ENCODE results near the gene TRDN.

Gene TRDN

DNA sequence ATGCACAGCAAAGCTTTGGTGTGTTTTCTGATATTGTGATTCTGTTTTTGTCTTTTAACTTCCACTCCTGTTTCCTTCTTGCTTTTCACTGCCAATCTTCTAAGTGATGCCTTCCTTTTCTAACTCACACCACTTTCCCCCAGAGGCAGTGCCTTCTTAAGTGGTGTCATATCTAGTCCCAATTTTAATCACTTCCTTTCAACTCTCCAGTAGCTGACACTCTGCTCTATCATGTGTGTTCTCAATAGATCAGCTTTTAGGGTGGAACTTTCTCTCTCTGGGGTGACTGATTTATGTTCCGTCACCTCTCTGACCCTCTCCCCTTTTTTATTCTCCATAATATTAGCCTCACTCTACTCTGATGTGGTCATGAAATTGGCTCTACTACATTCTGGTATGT, 460.0 kb downstream of the TRDN start:
- TF ChIP-seq, protein P1, sequence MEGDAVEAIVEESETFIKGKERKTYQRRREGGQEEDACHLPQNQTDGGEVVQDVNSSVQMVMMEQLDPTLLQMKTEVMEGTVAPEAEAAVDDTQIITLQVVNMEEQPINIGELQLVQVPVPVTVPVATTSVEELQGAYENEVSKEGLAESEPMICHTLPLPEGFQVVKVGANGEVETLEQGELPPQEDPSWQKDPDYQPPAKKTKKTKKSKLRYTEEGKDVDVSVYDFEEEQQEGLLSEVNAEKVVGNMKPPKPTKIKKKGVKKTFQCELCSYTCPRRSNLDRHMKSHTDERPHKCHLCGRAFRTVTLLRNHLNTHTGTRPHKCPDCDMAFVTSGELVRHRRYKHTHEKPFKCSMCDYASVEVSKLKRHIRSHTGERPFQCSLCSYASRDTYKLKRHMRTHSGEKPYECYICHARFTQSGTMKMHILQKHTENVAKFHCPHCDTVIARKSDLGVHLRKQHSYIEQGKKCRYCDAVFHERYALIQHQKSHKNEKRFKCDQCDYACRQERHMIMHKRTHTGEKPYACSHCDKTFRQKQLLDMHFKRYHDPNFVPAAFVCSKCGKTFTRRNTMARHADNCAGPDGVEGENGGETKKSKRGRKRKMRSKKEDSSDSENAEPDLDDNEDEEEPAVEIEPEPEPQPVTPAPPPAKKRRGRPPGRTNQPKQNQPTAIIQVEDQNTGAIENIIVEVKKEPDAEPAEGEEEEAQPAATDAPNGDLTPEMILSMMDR (IDR thresholded peaks at IDR 0.05; ENCODE audit: control insufficient read depth, extremely low read depth, insufficient read depth) = no peak
- H3K4me3 ChIP-seq (ENCODE audit: low read depth, low read length) = no peak overlapping the region
- DNase-seq (ENCODE audit: low read depth) = no peak

DNA sequence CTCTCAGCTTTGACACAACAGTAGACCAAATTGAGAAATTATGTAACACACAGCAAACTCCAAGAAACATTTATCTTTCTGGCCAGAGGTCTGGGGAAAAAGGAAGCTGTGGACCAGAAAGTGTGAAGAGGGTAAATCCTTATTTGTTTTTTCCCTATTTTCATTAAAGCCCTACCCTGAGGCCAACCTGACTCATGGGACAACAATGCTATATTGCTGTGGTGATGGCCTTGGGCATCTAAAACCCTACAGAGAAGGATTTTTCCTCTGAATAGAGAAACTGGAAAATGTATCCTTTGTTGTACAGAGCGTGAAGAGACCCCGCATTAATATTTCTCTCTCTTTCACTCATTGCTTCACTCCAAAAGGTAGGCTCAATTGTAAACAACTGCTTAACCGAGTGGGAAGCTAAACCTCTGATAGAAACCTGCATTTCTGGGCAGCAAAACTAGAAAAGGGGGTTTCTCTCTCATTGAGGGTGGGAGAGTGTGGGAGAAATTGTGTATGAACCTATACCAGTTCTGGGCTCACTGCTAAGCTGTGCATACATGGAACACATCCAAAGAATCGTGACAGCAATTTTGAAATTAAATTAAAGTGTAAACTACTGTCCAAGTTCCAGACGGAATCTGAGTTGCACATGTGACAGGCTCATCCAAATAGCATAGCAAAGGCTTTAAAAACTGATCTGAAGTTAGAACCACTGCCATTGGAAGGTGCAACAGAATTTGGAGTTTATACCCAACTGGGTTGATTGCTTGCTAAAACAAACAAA, 465.2 kb downstream of the TRDN start:
- DNase-seq (ENCODE audit: low read depth) = no peak
- no peak overlapping the region for H3K4me3 ChIP-seq (ENCODE audit: low read depth, low read length)
- TF ChIP-seq, protein P1 (IDR thresholded peaks at IDR 0.05; ENCODE audit: control insufficient read depth, extremely low read depth, insufficient read depth) = no peak

DNA sequence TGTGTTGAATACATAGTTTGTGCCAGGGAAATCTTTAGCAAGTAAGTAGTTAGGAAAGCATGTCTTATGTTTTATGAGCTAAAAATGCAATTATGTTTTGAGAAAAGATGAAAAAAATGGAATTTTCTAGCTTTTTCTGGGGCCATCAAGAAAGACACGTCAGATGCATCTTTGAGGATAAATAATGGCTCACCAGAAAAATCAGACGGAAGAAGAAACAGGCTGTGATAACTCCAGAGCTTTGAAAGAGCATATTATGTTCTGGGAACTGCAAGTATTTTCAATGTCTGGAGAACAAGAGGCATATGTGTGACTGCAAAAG, 467.0 kb downstream of the TRDN start:
- no peak for DNase-seq (ENCODE audit: low read depth)
- TF ChIP-seq, protein P1 (IDR thresholded peaks at IDR 0.05; ENCODE audit: control insufficient read depth, extremely low read depth, insufficient read depth) = no peak

DNA sequence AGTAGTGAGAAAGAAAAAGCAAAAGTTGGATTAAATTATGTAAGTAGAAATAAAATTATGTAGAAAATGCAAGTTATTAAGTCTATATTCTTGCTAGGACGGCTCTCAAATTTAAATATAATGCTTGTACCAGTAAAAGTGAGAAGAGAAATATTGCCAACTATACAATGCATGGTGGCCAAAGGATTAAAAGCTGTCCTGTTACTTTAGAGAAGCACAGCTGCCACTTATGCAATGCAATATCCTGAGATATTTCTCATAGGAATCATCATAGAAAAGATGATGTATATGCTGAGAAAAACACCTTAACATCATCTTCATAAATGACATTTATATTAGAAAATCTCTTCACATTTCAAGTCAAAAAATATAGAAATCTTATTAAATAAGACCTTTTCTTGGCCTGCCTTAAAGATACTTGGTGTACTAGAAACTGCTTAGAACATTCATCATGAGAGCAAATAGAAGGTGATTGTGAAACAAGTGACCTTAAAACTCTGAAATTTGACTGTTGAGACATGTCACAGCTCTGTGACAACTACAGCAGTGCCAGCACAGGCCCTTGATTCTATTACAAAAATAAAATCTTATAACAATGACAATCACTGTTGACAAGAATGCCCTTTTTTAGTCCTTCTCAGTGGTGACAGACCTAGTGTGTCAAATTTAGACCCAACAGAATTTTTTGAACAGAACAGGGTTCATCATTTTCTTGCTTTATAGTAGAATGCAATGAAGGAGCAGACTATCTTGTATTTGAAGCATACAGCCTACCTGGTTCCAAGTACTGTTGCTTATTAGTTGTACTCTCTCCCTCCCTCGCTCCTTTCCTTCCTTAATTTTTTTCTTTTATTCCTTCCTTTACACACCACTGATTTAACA, 467.6 kb downstream of the TRDN start:
- no peak for DNase-seq (ENCODE audit: low read depth)
- H3K4me3 ChIP-seq (ENCODE audit: low read depth, low read length) = no peak overlapping the region
- TF ChIP-seq, protein P1 (IDR thresholded peaks at IDR 0.05; ENCODE audit: control insufficient read depth, extremely low read depth, insufficient read depth) = no peak

More for the DNA sequence above, 467.0 kb downstream of the TRDN start:
- H3K4me3 ChIP-seq (ENCODE audit: low read depth, low read length) = no peak overlapping the region

DNA sequence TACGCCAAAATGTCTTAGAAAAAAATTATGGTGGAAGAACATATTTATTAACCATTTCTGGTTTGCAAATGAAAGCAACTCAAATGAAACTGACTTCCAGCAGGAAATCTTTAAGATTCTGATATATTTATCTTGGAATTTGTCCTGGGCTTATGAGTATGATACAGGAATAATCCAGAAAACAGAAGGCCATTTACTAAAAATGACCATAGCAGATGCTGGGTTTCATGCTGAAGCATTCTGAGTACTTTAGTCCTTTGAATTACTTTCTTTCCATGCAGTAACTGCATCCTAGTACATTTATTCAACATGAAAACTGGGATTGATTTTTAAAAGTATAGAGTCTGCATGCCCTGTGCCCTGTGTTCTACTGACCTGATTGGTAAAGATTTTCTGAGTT, 468.3 kb downstream of the TRDN start:
- H3K4me3 ChIP-seq (ENCODE audit: low read depth, low read length) = no peak overlapping the region
- DNase-seq (ENCODE audit: low read depth) = no peak
- TF ChIP-seq, protein P1 (IDR thresholded peaks at IDR 0.05; ENCODE audit: control insufficient read depth, extremely low read depth, insufficient read depth) = no peak
